HG02610 (cell line): ENCODE data around the gene POLR2H.
"Not testable (repeated sequence)": the region's sequence is repeated elsewhere in the genome, so short reads cannot be mapped to it uniquely, and the experiment has no call there.

Experiments
- ATAC-seq: cut with Tn5 transposase; IDR thresholded peaks from one replicate; pipeline ENCODE4 v1.9.1; 2021; ENCODE audit warnings: mild to moderate bottlenecking, moderate library complexity; ENCODE audit not compliant: unreplicated experiment

Gene POLR2H

GRCh38 chr3:184335661-184336546 is 25.6 kb upstream of the POLR2H start:
- peak; percentile 69 for ATAC-seq

DNA sequence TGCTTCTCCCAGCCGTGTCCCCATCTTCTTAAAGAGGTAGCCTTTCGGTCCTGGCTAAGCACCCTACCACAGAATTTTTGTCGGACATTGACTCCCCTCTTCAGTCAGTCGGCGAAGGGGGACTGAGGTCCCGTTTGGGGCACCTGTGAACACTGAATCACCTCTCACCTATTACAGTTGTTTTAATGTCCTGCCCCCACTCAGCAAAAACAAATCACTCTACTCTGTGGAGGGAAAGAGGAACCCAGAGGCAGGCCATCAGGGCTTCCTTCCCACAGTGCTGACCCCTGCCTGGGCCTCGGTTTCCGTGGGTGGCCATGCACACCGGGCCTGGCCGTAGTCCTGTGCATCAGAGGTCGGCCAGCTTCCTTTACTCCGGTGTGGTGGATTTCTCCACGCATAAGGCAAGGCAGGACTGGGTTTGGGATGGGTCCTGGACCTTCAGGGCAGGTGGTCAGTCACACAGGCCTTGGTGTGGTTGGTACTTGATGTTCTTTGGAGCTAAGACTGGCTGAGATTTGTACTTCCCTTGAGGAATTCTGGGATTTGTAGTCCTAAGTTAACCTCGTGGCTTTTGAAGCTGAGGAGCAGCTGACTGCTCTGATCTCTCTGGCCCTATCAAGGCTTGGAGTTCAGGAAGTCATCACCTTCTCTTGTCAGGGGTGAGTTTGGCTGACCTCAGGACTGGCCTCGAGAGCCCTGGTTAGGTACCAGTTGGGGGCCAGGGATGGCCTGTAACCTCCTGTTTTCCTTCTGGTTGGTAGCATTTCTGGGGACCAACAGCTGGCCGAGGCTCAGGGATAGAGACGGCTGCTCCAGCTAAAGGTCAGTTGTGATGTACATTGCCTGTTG is 24.7 kb upstream of the POLR2H start:
- no peak for ATAC-seq

DNA sequence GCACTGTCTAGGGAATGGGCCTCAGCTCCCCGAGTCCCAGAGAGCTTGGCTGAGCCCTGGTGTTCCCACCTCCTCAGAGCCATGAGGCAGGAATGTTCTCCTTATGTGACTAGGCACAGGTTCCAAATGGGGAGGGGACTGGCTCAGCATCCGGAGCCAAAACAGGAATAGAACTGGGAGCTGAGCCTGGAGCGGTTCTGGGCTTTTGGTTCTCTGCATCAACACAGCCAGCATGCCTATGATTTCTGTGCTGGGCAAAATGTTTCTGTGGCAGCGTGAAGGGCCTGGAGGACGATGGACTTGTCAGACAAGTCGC is 24.2 kb upstream of the POLR2H start, which contains the start of gene FAM131A:
TSS of gene FAM131A (plus strand) at position 202 of the 316 bp plus-strand sequence. CDS start at position 233, 31 bp downstream.
- ATAC-seq, result no peak

- ATAC-seq, result no peak
Observed at GRCh38 chr3:184337981-184338380, 23.5 kb upstream of the POLR2H start.

GRCh38 chr3:184338511-184338945 is 23.0 kb upstream of the POLR2H start:
- no peak for ATAC-seq

DNA sequence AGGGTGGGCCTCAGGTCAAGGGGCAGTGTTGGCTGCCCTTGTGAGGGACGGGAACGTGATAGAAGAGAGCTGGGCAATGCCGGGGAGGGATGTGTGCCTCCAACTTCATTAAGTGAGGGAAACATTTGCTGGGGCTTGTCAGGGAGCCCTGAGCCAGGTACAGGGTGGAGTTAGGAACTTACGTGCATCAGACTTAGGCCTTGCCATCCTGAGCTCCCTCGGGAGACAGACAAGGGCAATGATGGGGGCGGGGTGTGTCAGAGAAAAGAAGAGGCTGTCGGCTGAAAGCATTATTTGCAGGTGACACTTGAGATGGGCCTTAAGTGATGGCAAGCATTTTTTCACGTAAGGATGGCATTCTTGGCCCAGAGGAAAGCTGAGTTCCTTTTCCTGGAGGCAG is 22.5 kb upstream of the POLR2H start:
- ATAC-seq, result no peak

DNA sequence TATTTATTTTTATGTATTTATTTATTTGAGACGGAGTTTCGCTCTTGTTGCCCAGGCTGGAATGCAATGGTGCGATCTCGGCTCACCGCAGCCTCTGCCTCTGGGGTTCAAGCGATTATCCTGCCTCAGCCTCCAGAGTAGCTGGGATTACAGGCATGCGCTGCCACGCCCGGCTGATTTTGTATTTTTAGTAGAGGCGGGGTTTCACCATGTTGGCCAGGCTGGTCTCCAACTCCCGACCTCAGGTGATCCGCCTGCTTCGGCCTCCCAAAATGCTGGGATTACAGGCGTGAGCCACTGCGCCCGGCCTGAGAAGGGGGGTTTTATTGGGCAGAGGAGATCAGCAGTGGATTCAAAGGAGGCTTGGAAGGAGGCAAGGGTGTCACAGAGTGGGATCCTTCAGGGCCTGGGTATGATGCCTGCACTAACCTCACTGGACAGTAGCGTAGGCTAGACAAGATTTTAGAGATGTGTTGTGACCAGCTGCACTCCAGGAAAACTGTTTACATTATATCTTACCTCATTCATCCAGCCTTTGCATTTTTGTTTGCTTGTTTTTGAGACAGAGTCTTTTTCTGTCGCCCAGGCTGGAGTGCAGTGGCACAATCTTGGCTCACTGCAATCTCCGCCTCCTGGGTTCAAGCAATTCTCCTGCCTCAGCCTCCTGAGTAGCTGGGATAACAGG is 21.9 kb upstream of the POLR2H start:
- ATAC-seq, result not testable (repeated sequence)

GRCh38 chr3:184341925-184342324 is 19.6 kb upstream of the POLR2H start:
- no peak for ATAC-seq

GRCh38 chr3:184343200-184343876 is 18.2 kb upstream of the POLR2H start:
- ATAC-seq, result no peak

GRCh38 chr3:184344579-184345316 is 16.8 kb upstream of the POLR2H start:
- ATAC-seq, result no peak

GRCh38 chr3:184345317-184346144 is 16.0 kb upstream of the POLR2H start:
- no peak for ATAC-seq

GRCh38 chr3:184346480-184347190 is 14.9 kb upstream of the POLR2H start:
- no peak for ATAC-seq

DNA sequence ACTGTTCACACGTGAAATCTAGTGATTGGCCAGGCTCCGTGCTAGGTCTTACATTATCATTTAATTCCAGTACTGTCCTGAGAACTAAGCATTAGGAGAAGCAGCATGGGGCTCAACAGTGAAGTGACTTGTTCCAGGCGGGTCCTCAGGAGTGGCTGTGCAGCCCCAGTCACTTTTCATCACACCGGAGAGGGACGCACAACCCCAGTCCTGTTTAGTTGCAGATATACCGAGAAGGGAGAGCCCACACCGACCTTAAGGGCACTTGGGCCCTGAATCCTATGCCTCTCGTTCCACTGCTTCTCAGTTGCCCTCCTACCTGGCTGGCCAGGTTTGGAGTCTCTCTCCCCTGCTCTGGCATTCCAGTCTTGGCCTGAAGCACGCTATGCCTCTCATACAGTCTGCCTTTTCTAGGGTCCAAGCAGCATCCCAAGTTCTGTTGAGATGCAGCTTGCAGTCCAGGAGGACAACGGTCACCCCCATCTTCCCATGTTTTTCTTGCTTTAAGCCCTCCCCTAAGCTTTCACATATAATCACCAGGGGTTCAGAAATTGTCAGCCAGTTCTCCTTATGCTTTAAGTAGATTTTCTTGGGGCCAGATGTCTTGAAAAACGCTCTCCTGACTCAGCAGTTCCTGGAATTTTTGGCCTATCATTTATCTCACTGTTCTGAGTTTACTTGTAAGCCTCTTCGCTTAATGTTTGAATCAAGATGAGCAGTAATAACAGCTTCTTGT is 14.0 kb upstream of the POLR2H start:
- ATAC-seq, result no peak

- no peak for ATAC-seq
Observed at GRCh38 chr3:184348057-184348382, 13.5 kb upstream of the POLR2H start.

GRCh38 chr3:184349563-184350470 is 11.7 kb upstream of the POLR2H start:
- no peak for ATAC-seq

- no peak for ATAC-seq
Observed at GRCh38 chr3:184350618-184351017, 10.9 kb upstream of the POLR2H start.
